Tibial nerve (tissue), 4 donors: ENCODE results near the gene PSMA7. TPM values are rescaled to one million over a fixed set of nuclear protein-coding genes. Genes with fewer than 3 reads are reported as not detected.
A peak's percentile ranks its signal among the peaks of the same experiment; 100 is the strongest.

Experiments used
- DNase-seq, 2 donors: peaks; one replicate each; pipeline ENCODE4 v3.0.0-alpha.2; 2019; ENCODE audit warnings: low spot score in 2 of 2
- H3K27ac ChIP-seq, 4 donors: fragments of 200-600 bp; sonication (generic) in 3 of 4; one replicate each; pipeline ENCODE4 v1.5.1; 2017 to 2019; ENCODE audit warnings: mild to moderate bottlenecking in 1 of 4
- H3K27me3 ChIP-seq, 2 donors: fragments of 200-600 bp; sonication (generic) in 1 of 2; one replicate each; pipeline versions ENCODE4 v1.5.1 to v1.6.0; 2017 to 2019
- H3K36me3 ChIP-seq, 3 donors: fragments of 200-600 bp; sonication (generic); one replicate each; pipeline ENCODE4 v1.5.1; 2018 to 2019
- H3K4me1 ChIP-seq, 4 donors: fragments of 200-600 bp; sonication (generic) in 3 of 4; one replicate each; pipeline ENCODE4 v1.5.1; 2017 to 2019
- H3K4me3 ChIP-seq, 4 donors: fragments of 200-600 bp; sonication (generic) in 3 of 4; one replicate each; pipeline ENCODE4 v1.5.1; 2017 to 2019; ENCODE audit warnings: mild to moderate bottlenecking in 1 of 4, moderate library complexity in 1 of 4
- H3K9me3 ChIP-seq, 4 donors: fragments of 200-600 bp; sonication (generic) in 3 of 4; one replicate each; pipeline ENCODE4 v1.5.1; 2017 to 2019
- EP300 ChIP-seq, 2 donors: sonication (generic); formaldehyde crosslinking; IDR thresholded peaks; one replicate each; pipeline ENCODE4 v1.6.1; 2017; ENCODE audit warnings: antibody characterized with exemption in 2 of 2, mild to moderate bottlenecking in 1 of 2
- POLR2A ChIP-seq, 2 donors: fragments of 450-650 bp; IDR thresholded peaks; one replicate each; pipeline ENCODE4 v1.6.1; 2017; ENCODE audit warnings: antibody characterized with exemption in 2 of 2, mild to moderate bottlenecking in 2 of 2, moderate library complexity in 2 of 2
- WGBS, 2 donors: methylation state at CpG; one replicate each; pipeline ENCODE4 v1.1.5; 2018; 5-methylcytosine and 5-hydroxymethylcytosine counted together
- total RNA-seq, 4 donors: library from RNA; depleted of rRNA; stranded (reverse); fragments of >200 nt; gene quantifications; one replicate each; pipeline ENCODE4 v1.1.0, GENCODE V29; 2016
- TF ChIP-seq, protein P1 (sequence below), 5 experiments: fragments of 200-600 bp in 3 of 5; fragments of 450-650 bp in 2 of 5; sonication (generic) in 3 of 5; IDR thresholded peaks; one replicate each; pipeline ENCODE4 v1.5.1; 2016 to 2019; ENCODE audit warnings: antibody characterized with exemption in 5 of 5, mild to moderate bottlenecking in 3 of 5, moderate library complexity in 2 of 5

PSMA7 gene
- total RNA-seq = 100 to 1,000 TPM; 213 to 377 (median 341) TPM

- H3K4me1 ChIP-seq = peaks cover 4 to 60% (median 29%) of the 10 kb centered on the region in 4 donors
- H3K36me3 ChIP-seq = peaks cover 7 to 21% (median 15%) of the 10 kb centered on the region in 3 donors
- H3K9me3 ChIP-seq = no peaks in the 10 kb centered on the region
- peak within 1 kb of the TSS; percentile 71 to 96 (median 78) for H3K4me3 ChIP-seq
- peak; percentile 68 to 73 for DNase-seq
- H3K27ac ChIP-seq = peak within 1 kb of the TSS; percentile 89 to 99 (median 96)
- WGBS, 2 donors = 0 to 1% methylated on average over 47 to 50 of the region's 148 CpGs
- no peaks in the 10 kb centered on the region for H3K27me3 ChIP-seq
- TF ChIP-seq POLR2A (IDR thresholded peaks at IDR 0.05) (peak; percentile 92), EP300 (IDR thresholded peaks at IDR 0.05) (peak in 1 of 2 donors; percentile 83)
- TF ChIP-seq, protein P1, sequence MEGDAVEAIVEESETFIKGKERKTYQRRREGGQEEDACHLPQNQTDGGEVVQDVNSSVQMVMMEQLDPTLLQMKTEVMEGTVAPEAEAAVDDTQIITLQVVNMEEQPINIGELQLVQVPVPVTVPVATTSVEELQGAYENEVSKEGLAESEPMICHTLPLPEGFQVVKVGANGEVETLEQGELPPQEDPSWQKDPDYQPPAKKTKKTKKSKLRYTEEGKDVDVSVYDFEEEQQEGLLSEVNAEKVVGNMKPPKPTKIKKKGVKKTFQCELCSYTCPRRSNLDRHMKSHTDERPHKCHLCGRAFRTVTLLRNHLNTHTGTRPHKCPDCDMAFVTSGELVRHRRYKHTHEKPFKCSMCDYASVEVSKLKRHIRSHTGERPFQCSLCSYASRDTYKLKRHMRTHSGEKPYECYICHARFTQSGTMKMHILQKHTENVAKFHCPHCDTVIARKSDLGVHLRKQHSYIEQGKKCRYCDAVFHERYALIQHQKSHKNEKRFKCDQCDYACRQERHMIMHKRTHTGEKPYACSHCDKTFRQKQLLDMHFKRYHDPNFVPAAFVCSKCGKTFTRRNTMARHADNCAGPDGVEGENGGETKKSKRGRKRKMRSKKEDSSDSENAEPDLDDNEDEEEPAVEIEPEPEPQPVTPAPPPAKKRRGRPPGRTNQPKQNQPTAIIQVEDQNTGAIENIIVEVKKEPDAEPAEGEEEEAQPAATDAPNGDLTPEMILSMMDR (IDR thresholded peaks at IDR 0.05) = no peak
These were observed at the start of gene PSMA7, which contains the start of gene SS18L1 for GRCh38 chr20:62143081-62143956. Gene PSMA7, minus strand, starts transcription at chr20:62143394. Its CDS starts 91 bp downstream, at chr20:62143303. Gene SS18L1, plus strand, starts transcription at chr20:62143769. Its CDS starts 52 bp downstream, at chr20:62143821.

- H3K27me3 ChIP-seq = no peaks in the 10 kb centered on the region
- no peaks in the 10 kb centered on the region for H3K9me3 ChIP-seq
- H3K4me3 ChIP-seq = no peak overlapping the region
- no peak for DNase-seq
- 85 to 86% methylated on average over 10 of the region's 10 CpGs for WGBS, 2 donors
- peaks cover 0 to 11% (median 0%) of the 10 kb centered on the region in 4 donors for H3K4me1 ChIP-seq
- peaks cover 0 to 80% (median 13%) of the 10 kb centered on the region in 3 donors for H3K36me3 ChIP-seq
- H3K27ac ChIP-seq = no peak overlapping the region
- TF ChIP-seq, protein P1 (IDR thresholded peaks at IDR 0.05) = no peak
- TF ChIP-seq POLR2A (IDR thresholded peaks at IDR 0.05) (no peak), EP300 (IDR thresholded peaks at IDR 0.05) (no peak)
These were observed 49.4 kb upstream of the PSMA7 start for GRCh38 chr20:62192635-62193034.

GRCh38 chr20:62191781-62192559 is 48.8 kb upstream of the PSMA7 start:
- H3K27me3 ChIP-seq = no peaks in the 10 kb centered on the region
- H3K9me3 ChIP-seq = no peaks in the 10 kb centered on the region
- H3K4me3 ChIP-seq = no peak overlapping the region
- peaks cover 0 to 73% (median 13%) of the 10 kb centered on the region in 3 donors for H3K36me3 ChIP-seq
- TF ChIP-seq POLR2A (IDR thresholded peaks at IDR 0.05) (no peak), EP300 (IDR thresholded peaks at IDR 0.05) (no peak)
- TF ChIP-seq, protein P1 (IDR thresholded peaks at IDR 0.05) = no peak
- DNase-seq = no peak
- peaks cover 0 to 17% (median under 1%) of the 10 kb centered on the region in 4 donors for H3K4me1 ChIP-seq
- WGBS, 2 donors = 71 to 82% methylated on average over 13 to 14 of the region's 14 CpGs
- H3K27ac ChIP-seq = no peak overlapping the region

DNA sequence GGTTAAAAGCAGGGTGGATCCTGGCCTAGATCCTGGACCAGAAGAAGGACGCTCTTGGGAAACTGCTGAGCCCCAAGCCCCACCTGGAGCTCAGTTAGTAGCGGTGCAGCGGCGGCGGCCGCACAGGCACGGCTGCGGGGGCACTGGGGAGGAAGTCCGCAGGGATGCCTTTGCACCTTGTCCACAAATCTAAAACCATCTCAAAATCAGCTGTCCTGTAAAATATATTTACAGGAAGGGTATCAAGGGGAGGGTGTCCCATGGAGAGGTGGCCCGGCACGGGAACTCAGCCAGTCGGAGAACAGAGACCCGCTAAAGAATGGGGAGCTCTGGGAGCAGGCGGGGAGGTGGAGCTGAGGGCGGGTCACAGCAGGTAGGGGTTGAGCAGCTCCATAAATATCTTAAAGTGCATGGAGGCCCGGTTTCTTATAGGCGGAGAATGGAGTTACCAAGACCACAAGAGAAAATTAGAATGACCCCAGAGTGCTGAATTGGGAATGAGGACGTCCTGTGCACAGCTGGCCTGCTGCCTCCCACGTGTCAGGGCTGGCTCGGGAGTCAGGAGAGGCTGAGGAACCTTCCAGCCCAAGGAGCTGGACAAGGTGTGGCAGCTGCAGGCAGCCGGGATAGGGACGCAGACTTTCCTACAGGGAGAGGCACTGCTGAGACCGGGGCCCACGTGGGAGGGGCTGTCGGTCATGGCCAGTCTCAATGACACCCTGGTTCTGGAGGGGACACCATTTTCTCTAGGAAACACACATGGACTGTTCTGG is 47.6 kb upstream of the PSMA7 start:
- H3K4me1 ChIP-seq = peaks cover 0 to 22% (median 1%) of the 10 kb centered on the region in 4 donors
- H3K4me3 ChIP-seq = no peak overlapping the region
- DNase-seq = no peak
- no peaks in the 10 kb centered on the region for H3K27me3 ChIP-seq
- no peaks in the 10 kb centered on the region for H3K9me3 ChIP-seq
- H3K27ac ChIP-seq = no peak overlapping the region
- peaks cover 0 to 62% (median 13%) of the 10 kb centered on the region in 3 donors for H3K36me3 ChIP-seq
- no peak for TF ChIP-seq POLR2A (IDR thresholded peaks at IDR 0.05)
- no peak for TF ChIP-seq EP300 (IDR thresholded peaks at IDR 0.05)
- TF ChIP-seq, protein P1 (IDR thresholded peaks at IDR 0.05) = no peak
- WGBS, 2 donors = 83 to 84% methylated on average over 25 of the region's 25 CpGs
